HepG2 (cell line): ENCODE data around the gene FAM174B. TPM values are rescaled to one million over a fixed set of nuclear protein-coding genes. Genes with fewer than 3 reads are reported as not detected.

ENCODE experiments used
- ATAC-seq: fragments of 200-7000 bp; cut with Tn5 transposase; 3 replicates; pipeline ENCODE4 v1.9.1; 2020; ENCODE audit warnings: mild to moderate bottlenecking, moderate library complexity
- BruUV-seq: library from RNA; stranded (reverse); fragments of 400-500 nt; replicated peaks from 2 replicates; lab custom pipeline; 2021; lab: Mats Ljungman, UMichigan
- CTCF ChIA-PET: fragments of 300-600 bp; formaldehyde crosslinking; extraction: SDS; loops from one replicate; lab custom pipeline; 2021; ENCODE audit warnings: low total read pairs, inconsistent platforms, low intra/inter-chr PET ratio; lab: Yijun Ruan, JAX
- POLR2A ChIA-PET: fragments of 350-600 bp; sonication (Branson Sonifier 250); formaldehyde crosslinking; loops from one replicate; lab custom pipeline; 2020; ENCODE audit warnings: antibody characterized with exemption, inconsistent platforms; lab: Yijun Ruan, JAX
- DNase-seq: peaks from one replicate; pipeline ENCODE4 v3.0.0-alpha.2; 2015; ENCODE audit warnings: low spot score
- FAIRE-seq: peaks from 3 replicates; lab custom pipeline; 2011; peaks lifted over from hg19 to GRCh38; lab: Jason Lieb, UNC
- H2AFZ ChIP-seq: one replicate; pipeline ENCODE4 v1.6.1; 2011; ENCODE audit warnings: low read length, inconsistent platforms
- H3K27ac ChIP-seq: fragments of 300-600 bp; 3 replicates; pipeline ENCODE4 v1.8.0; 2011; ENCODE audit warnings: mixed run types, mild to moderate bottlenecking, mixed read lengths, low read length, inconsistent platforms; ENCODE audit not compliant: insufficient read depth; ENCODE audit errors: extremely low read length
- H3K27me3 ChIP-seq, 2 experiments: fragments of 200-600 bp in 1 of 2; 2 replicates in 1 of 2; 3 replicates in 1 of 2; pipeline versions ENCODE4 v1.6.0 to v1.8.0; 2011; ENCODE audit warnings: low read length in 2 of 2, mild to moderate bottlenecking in 2 of 2, moderate library complexity in 2 of 2, inconsistent platforms in 1 of 2; ENCODE audit not compliant: insufficient read depth in 2 of 2, control insufficient read depth in 1 of 2
- H3K36me3 ChIP-seq, 2 experiments: fragments of 200-600 bp in 1 of 2; replicated peaks in 1 of 2; 2 replicates in 1 of 2; 3 replicates in 1 of 2; pipeline versions ENCODE4 v1.5.1 to v1.8.0; 2011; ENCODE audit warnings: low read length in 2 of 2, inconsistent platforms in 1 of 2; ENCODE audit not compliant: insufficient read depth in 2 of 2, control insufficient read depth in 1 of 2
- H3K4me1 ChIP-seq: 2 replicates; pipeline ENCODE4 v1.5.1; 2012; ENCODE audit warnings: low read length, inconsistent platforms; ENCODE audit not compliant: insufficient read depth
- H3K4me2 ChIP-seq: 2 replicates; pipeline ENCODE4 v1.6.0; 2011; ENCODE audit warnings: low read depth, low read length, inconsistent platforms
- H3K4me3 ChIP-seq, 3 experiments: fragments of 200-600 bp in 1 of 3; sonication (generic), shearing (Covaris generic) in 1 of 3; replicated peaks in 1 of 3; 2 replicates each; pipeline ENCODE4 v1.5.1; 2011 to 2016; ENCODE audit warnings: low read length in 3 of 3, inconsistent platforms in 2 of 3, low read depth in 2 of 3, mild to moderate bottlenecking in 2 of 3, control low read depth in 1 of 3, mixed read lengths in 1 of 3; ENCODE audit not compliant: insufficient read depth in 1 of 3
- H3K79me2 ChIP-seq: one replicate; pipeline ENCODE4 v1.6.1; 2011; ENCODE audit warnings: low read length, inconsistent platforms; ENCODE audit not compliant: insufficient read depth
- H3K9ac ChIP-seq: 2 replicates; pipeline ENCODE4 v1.6.0; 2011; ENCODE audit warnings: mild to moderate bottlenecking, low read depth, low read length, inconsistent platforms; ENCODE audit not compliant: insufficient read depth
- H3K9me3 ChIP-seq: 2 replicates; pipeline ENCODE4 v1.5.1; 2012; ENCODE audit warnings: mild to moderate bottlenecking, low read length
- H4K20me1 ChIP-seq: 2 replicates; pipeline ENCODE4 v1.6.0; 2011; ENCODE audit warnings: inconsistent platforms, mild to moderate bottlenecking, low read length, moderate library complexity; ENCODE audit not compliant: insufficient read depth
- EEA1 ChIP-seq: sonication (generic); formaldehyde crosslinking; IDR thresholded peaks from 2 replicates; pipeline ENCODE4 v1.5.1; 2020; ENCODE audit warnings: mild to moderate bottlenecking, missing genetic modification reagents, borderline replicate concordance
- LCORL ChIP-seq, 2 experiments: fragments of 450-650 bp in 1 of 2; sonication (generic) in 1 of 2; formaldehyde crosslinking in 1 of 2; IDR thresholded peaks; 2 replicates each; pipeline versions ENCODE4 v1.5.0 to v1.6.1; 2017 to 2020; ENCODE audit warnings: antibody characterized with exemption in 1 of 2, missing genetic modification reagents in 1 of 2
- PPARG ChIP-seq: conservative IDR thresholded peaks from 2 replicates; pipeline ENCODE4 v1.6.1; 2016; ENCODE audit warnings: missing biosample characterization, missing genetic modification reagents
- ZBTB20 ChIP-seq: sonication (generic); formaldehyde crosslinking; IDR thresholded peaks from 2 replicates; pipeline ENCODE4 v1.8.1; 2023; ENCODE audit warnings: missing genetic modification reagents, low read depth, mild to moderate bottlenecking, borderline replicate concordance
- ZBTB21 ChIP-seq: sonication (generic); formaldehyde crosslinking; IDR thresholded peaks from 2 replicates; pipeline ENCODE4 v1.4.0; 2020; ENCODE audit warnings: missing genetic modification reagents
- ZBTB3 ChIP-seq: sonication (generic); formaldehyde crosslinking; IDR thresholded peaks from 2 replicates; pipeline ENCODE4 v1.4.0; 2020; ENCODE audit warnings: low read depth, mild to moderate bottlenecking, moderate library complexity, missing genetic modification reagents, borderline replicate concordance
- ZFP62 ChIP-seq: sonication (generic); formaldehyde crosslinking; IDR thresholded peaks from 2 replicates; pipeline ENCODE4 v1.4.0; 2020; ENCODE audit warnings: missing genetic modification reagents
- ZKSCAN8 ChIP-seq: IDR thresholded peaks from 2 replicates; pipeline ENCODE4 v1.6.1; 2016; ENCODE audit warnings: borderline replicate concordance, missing genetic modification reagents, missing compliant biosample characterization
- ZNF329 ChIP-seq: sonication (generic); formaldehyde crosslinking; IDR thresholded peaks from 2 replicates; pipeline ENCODE4 v1.9.0; 2021; ENCODE audit warnings: low read depth, mild to moderate bottlenecking, missing genetic modification reagents
- ZNF615 ChIP-seq: sonication (generic); formaldehyde crosslinking; IDR thresholded peaks from 2 replicates; pipeline ENCODE4 v1.5.0; 2020; ENCODE audit warnings: mild to moderate bottlenecking, missing genetic modification reagents, borderline replicate concordance
- ZNF761 ChIP-seq: sonication (generic); formaldehyde crosslinking; conservative IDR thresholded peaks from 2 replicates; pipeline ENCODE4 v1.4.0; 2020; ENCODE audit warnings: mild to moderate bottlenecking, missing genetic modification reagents
- ZSCAN22 ChIP-seq: sonication (generic); formaldehyde crosslinking; IDR thresholded peaks from 2 replicates; pipeline ENCODE4 v1.4.0; 2020; ENCODE audit warnings: mild to moderate bottlenecking, missing genetic modification reagents
- WGBS: methylation state at CpG from one replicate; pipeline ENCODE4 v1.1.6; 2017; ENCODE audit warnings: low lambda C conversion rate; 5-methylcytosine and 5-hydroxymethylcytosine counted together
- in situ Hi-C: cut with HindIII; loops from 2 replicates; pipeline ENCODE4 v1.10.0; 2017; ENCODE audit warnings: low pct_unique_long_range_greater_than_20kb; ENCODE audit not compliant: extremely low pct_ligation_motif_present
- intact Hi-C: fragments of 100-400 bp; cut with micrococcal nuclease; formaldehyde crosslinking; loops from one replicate; pipeline ENCODE4 v1.10.0; 2022; ENCODE audit not compliant: unreplicated experiment
- polyA plus RNA-seq, 8 experiments: library from polyadenylated mRNA; depleted of rRNA in 3 of 8; stranded (reverse) in 7 of 8; unstranded in 1 of 8; fragments of >200 nt; fragmentation: Illumina TruSeq in 4 of 8; extraction: Trizol in 4 of 8; gene quantifications; 2 replicates each; pipeline versions ENCODE4 v1.2.1 to v1.2.3, GENCODE V29; 2011 to 2016; ENCODE audit warnings: low read depth in 4 of 8, missing spikeins in 1 of 8, mixed read lengths in 1 of 8; ENCODE audit not compliant: insufficient read depth in 1 of 8
- total RNA-seq, 5 experiments: library from RNA; depleted of rRNA; stranded (reverse); fragments of >200 nt; fragmentation: Illumina TruSeq; extraction: Trizol; gene quantifications; 2 replicates each; pipeline ENCODE4 v1.2.3, GENCODE V29; 2016; ENCODE audit warnings: low read depth in 1 of 5
- TF ChIP-seq, protein P1 (sequence below): sonication (generic); formaldehyde crosslinking; IDR thresholded peaks from 2 replicates; pipeline ENCODE4 v1.5.0; 2020; ENCODE audit warnings: missing genetic modification reagents
- TF ChIP-seq, protein P2 (sequence below): IDR thresholded peaks from 2 replicates; pipeline ENCODE4 v1.6.1; 2012; ENCODE audit warnings: low read length, improper control_type of control experiment
- TF ChIP-seq, protein P3 (sequence below): sonication (generic); formaldehyde crosslinking; IDR thresholded peaks from 2 replicates; pipeline ENCODE4 v1.8.0; 2022; ENCODE audit warnings: mild to moderate bottlenecking, missing genetic modification reagents, moderate library complexity
- TF ChIP-seq, protein P4 (sequence below): sonication (generic); formaldehyde crosslinking; IDR thresholded peaks from 2 replicates; pipeline ENCODE4 v1.5.1; 2020; ENCODE audit warnings: mild to moderate bottlenecking, missing genetic modification reagents, moderate library complexity

Gene FAM174B
- total and polyA plus RNA-seq, 2 of the 13 experiments (the other 11 are each of a cell fraction or from before 2014, with no cell fraction given) = 0.90 to 2.1 TPM

DNA sequence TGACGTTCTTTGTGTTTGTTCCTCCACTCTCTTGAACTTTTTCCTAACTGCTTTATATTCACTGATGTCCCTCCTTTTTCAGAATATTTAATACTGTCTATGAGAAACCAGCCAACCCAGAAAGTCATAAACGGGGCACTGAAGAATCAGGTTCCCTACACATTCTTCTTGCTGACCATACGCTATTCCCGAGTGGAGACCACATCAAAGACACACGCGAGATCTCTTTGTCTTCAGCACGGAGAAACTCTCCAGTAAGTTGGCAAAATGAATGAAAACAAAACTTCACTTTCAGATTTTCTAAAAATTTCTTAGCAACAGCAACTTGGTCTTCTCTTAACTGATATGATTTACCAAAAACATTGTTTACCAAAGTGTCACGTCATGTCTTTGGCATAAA, 22.6 kb downstream of the FAM174B start:
- CTCF ChIA-PET = no interaction called here
- Histone ChIP-seq H3K27me3 (peaks cover 0 to 3% of the 10 kb centered on the region in 2 experiments; a peak in 1 of 5 replicates), H3K4me2 (no peak overlapping the region), H3K9me3 (no peaks in the 10 kb centered on the region), H3K79me2 (no peaks in the 10 kb centered on the region), H3K9ac (no peak overlapping the region), H3K36me3 (no peaks in the 10 kb centered on the region), H3K4me3 (no peak overlapping the region), H2AFZ (no peak overlapping the region), H4K20me1 (no peaks in the 10 kb centered on the region), H3K27ac (no peak overlapping the region), H3K4me1 (peaks cover 10% of the 10 kb centered on the region)
- DNase-seq (no peak), FAIRE-seq (no peak), ATAC-seq (no peak)
- BruUV-seq = no TSS peak
- 33% methylated on average over 8 of the region's 8 CpGs for WGBS
- TF ChIP-seq, protein P1, sequence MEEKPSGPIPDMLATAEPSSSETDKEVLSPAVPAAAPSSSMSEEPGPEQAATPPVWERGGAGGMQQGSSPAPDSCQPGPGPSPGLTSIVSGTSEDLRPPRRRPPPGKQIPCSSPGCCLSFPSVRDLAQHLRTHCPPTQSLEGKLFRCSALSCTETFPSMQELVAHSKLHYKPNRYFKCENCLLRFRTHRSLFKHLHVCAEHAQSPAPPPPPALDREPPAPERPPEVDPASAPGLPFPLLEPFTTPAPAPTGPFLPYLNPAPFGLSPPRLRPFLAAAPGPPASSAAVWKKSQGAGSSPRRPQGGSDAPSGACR (CRISPR knock-in tag) = no peak
- TF ChIP-seq ZNF761 (CRISPR knock-in tag) = no peak
- TF ChIP-seq, protein P2, sequence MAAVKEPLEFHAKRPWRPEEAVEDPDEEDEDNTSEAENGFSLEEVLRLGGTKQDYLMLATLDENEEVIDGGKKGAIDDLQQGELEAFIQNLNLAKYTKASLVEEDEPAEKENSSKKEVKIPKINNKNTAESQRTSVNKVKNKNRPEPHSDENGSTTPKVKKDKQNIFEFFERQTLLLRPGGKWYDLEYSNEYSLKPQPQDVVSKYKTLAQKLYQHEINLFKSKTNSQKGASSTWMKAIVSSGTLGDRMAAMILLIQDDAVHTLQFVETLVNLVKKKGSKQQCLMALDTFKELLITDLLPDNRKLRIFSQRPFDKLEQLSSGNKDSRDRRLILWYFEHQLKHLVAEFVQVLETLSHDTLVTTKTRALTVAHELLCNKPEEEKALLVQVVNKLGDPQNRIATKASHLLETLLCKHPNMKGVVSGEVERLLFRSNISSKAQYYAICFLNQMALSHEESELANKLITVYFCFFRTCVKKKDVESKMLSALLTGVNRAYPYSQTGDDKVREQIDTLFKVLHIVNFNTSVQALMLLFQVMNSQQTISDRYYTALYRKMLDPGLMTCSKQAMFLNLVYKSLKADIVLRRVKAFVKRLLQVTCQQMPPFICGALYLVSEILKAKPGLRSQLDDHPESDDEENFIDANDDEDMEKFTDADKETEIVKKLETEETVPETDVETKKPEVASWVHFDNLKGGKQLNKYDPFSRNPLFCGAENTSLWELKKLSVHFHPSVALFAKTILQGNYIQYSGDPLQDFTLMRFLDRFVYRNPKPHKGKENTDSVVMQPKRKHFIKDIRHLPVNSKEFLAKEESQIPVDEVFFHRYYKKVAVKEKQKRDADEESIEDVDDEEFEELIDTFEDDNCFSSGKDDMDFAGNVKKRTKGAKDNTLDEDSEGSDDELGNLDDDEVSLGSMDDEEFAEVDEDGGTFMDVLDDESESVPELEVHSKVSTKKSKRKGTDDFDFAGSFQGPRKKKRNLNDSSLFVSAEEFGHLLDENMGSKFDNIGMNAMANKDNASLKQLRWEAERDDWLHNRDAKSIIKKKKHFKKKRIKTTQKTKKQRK = no peak
- no peak for TF ChIP-seq ZNF329 (CRISPR knock-in tag)
- TF ChIP-seq ZKSCAN8 (CRISPR knock-in tag) = no peak
- TF ChIP-seq ZBTB20 (CRISPR knock-in tag) = no peak
- TF ChIP-seq ZNF615 (CRISPR knock-in tag) = no peak
- TF ChIP-seq ZBTB3 (CRISPR knock-in tag) = no peak
- TF ChIP-seq ZSCAN22 = no peak
- TF ChIP-seq PPARG (CRISPR knock-in tag) = no peak
- TF ChIP-seq, protein P3, sequence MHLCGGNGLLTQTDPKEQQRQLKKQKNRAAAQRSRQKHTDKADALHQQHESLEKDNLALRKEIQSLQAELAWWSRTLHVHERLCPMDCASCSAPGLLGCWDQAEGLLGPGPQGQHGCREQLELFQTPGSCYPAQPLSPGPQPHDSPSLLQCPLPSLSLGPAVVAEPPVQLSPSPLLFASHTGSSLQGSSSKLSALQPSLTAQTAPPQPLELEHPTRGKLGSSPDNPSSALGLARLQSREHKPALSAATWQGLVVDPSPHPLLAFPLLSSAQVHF (CRISPR knock-in tag) = no peak
- TF ChIP-seq LCORL (IDR thresholded peaks at IDR 0.05) = no peak
- TF ChIP-seq LCORL (CRISPR knock-in tag; IDR thresholded peaks at IDR 0.05) = no peak
- TF ChIP-seq, protein P4, sequence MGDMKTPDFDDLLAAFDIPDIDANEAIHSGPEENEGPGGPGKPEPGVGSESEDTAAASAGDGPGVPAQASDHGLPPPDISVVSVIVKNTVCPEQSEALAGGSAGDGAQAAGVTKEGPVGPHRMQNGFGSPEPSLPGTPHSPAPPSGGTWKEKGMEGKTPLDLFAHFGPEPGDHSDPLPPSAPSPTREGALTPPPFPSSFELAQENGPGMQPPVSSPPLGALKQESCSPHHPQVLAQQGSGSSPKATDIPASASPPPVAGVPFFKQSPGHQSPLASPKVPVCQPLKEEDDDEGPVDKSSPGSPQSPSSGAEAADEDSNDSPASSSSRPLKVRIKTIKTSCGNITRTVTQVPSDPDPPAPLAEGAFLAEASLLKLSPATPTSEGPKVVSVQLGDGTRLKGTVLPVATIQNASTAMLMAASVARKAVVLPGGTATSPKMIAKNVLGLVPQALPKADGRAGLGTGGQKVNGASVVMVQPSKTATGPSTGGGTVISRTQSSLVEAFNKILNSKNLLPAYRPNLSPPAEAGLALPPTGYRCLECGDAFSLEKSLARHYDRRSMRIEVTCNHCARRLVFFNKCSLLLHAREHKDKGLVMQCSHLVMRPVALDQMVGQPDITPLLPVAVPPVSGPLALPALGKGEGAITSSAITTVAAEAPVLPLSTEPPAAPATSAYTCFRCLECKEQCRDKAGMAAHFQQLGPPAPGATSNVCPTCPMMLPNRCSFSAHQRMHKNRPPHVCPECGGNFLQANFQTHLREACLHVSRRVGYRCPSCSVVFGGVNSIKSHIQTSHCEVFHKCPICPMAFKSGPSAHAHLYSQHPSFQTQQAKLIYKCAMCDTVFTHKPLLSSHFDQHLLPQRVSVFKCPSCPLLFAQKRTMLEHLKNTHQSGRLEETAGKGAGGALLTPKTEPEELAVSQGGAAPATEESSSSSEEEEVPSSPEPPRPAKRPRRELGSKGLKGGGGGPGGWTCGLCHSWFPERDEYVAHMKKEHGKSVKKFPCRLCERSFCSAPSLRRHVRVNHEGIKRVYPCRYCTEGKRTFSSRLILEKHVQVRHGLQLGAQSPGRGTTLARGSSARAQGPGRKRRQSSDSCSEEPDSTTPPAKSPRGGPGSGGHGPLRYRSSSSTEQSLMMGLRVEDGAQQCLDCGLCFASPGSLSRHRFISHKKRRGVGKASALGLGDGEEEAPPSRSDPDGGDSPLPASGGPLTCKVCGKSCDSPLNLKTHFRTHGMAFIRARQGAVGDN = no peak
- TF ChIP-seq EEA1 = no peak
- TF ChIP-seq ZBTB21 (CRISPR knock-in tag) = no peak
- TF ChIP-seq ZFP62 (CRISPR knock-in tag) = no peak
- intact Hi-C loops = no loop called here
- POLR2A ChIA-PET = no interaction called here
- in situ Hi-C loops = no loop called here
